ENCODE results near the gene MED22.

MED22 gene

GRCh38 chr9:133375724-133376654 is 28.1 kb upstream of the MED22 start, which contains the start of the genes STKLD1 and SURF4:
Gene STKLD1, plus strand, starts transcription at chr9:133376366. Its CDS starts 108 bp downstream, at chr9:133376474.
Gene SURF4, minus strand, starts transcription at chr9:133376060. Its CDS starts 91 bp downstream, at chr9:133375969.
- peak; percentile 73 to 81 for DNase-seq

DNA sequence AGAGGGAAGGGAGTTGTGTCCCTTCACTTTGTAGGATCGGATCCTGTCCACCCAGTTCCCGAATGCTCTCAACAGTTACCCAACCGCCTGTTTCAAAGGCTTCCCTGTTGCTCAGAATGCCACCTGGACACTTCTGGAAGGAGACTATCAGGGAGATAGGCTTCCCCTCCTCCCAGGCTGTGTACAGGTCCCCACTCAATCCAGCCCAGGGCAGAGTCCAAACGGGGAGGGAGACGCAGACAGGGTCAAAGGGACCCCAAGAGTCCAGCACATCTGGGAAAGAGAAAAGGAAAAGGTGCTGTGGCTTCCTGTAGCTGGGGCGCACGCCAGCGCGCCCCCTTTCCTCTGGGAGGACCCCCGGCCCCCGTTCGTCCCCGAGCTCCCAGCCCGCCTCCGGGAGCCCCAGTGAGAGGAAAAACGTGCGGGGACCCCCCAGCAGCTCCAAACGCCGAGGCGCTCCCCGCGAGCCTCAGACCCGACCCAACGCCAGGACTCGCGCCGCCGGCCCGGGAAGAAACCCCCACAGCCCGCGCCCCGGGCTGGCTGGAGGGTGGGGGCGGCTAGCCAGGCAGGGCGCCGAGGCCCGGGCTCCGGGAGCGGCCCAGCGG is 27.3 kb upstream of the MED22 start:
- peak in 1 of 2 donors; percentile 16 for DNase-seq

DNA sequence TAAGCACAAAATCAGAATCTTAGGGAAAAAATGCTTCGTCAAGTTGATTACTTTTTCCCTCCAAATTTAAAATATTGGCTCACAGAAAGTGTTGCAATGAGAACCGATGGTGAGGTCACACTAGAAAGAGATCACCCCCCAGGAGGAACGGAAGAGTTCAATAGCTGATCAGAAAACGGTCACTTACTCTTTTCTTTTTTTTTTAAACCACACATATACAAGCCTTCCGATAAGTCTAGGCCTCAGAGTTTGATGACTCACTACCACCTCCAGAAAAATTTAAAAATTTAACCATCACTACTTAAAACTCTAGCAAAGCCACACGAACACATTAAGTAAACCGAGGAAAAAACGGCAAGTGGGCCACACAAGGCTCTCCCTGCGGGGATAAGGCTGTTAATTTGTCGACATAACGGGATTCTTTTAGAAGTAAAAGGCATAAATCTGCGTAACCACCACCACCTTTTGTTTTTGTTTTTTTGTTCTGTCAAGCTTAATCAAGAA is 26.7 kb upstream of the MED22 start:
- peak in 1 of 2 donors; percentile 37 for DNase-seq

DNA sequence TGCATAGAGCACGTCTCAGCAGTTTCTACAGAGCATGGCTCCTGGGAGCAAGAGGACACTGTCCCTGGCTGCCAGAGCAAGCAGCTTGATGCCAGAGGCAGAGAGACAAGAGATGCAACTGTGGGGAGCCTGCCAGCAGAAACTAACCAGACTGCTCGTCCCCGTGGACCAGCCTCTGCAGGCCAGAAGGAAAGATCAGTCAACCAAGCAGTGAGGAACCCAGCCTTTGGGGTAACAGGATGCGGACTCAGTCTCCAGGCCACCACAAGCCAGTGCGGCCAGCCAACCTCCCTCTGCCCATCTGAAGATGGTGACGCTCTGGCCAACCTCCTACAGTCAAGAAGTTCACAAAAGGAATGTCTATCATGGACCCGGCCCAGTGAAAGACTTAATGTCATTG is 24.2 kb upstream of the MED22 start:
- no peak for DNase-seq

GRCh38 chr9:133371261-133371711 is 23.4 kb upstream of the MED22 start:
- no peak for DNase-seq

GRCh38 chr9:133370685-133371084 is 22.8 kb upstream of the MED22 start:
- DNase-seq: no peak

DNA sequence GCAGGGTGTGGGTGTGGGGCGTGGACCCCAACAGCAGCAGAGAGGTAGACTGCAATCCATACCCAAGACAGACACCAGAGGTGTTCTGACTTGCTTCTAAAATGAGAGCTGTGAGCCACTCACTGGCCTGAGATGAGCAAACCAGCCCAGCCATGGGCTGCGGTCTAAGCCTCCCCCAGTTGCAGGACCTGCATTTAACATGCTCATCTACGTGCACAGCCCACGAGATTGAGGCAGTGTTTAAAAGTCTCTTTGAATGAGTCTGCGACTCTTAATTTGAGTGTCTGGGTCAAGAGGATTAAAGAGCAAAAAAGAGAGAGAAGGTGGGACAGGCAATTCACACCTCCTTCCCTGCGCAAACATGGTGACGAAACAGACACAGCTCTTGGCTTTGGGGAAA is 22.0 kb upstream of the MED22 start:
- DNase-seq: no peak

DNA sequence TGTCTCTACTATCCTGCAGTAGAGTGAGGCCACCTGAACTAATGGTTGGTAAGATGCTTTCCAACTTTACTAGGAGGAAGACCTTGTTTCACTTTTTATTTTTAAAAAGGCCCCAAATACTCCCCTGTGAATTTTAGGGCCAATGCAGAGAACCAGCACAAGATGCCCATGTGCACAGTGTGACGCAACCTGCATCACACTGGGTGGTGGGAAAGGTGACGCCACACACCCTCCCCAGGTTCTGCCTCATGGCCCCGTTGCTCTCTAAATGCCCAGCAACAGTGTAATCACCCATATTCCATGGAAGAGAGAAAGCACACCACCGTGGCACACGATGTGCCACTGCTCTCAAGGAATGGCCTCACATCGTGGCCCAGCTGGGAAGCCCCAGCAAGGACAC is 21.5 kb upstream of the MED22 start:
- no peak for DNase-seq

GRCh38 chr9:133368249-133368881 is 20.4 kb upstream of the MED22 start:
- DNase-seq: no peak

GRCh38 chr9:133367778-133368177 is 19.8 kb upstream of the MED22 start:
- DNase-seq: no peak

DNA sequence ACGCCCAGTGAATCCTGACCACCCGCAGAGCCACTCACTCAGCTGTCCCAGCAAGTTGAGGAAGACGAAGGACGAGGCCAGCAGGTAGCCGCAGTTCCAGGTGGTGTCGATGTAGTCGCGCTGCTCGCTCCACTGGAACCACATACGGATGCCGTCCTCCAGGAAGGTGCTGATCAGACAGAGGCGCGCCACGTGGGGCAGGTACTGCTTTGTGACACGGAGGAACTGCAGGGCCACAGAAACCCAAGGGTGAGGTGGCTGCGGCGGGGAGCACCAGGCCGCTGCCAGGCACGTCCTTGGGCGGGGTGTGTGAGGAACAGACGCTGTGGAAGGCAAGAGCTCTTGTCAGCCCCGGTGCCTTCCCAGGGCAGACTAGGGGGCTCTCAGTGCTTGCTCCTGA is 19.3 kb upstream of the MED22 start:
- DNase-seq: no peak

- no peak for DNase-seq
Observed at GRCh38 chr9:133366435-133366834, 18.5 kb upstream of the MED22 start.

DNA sequence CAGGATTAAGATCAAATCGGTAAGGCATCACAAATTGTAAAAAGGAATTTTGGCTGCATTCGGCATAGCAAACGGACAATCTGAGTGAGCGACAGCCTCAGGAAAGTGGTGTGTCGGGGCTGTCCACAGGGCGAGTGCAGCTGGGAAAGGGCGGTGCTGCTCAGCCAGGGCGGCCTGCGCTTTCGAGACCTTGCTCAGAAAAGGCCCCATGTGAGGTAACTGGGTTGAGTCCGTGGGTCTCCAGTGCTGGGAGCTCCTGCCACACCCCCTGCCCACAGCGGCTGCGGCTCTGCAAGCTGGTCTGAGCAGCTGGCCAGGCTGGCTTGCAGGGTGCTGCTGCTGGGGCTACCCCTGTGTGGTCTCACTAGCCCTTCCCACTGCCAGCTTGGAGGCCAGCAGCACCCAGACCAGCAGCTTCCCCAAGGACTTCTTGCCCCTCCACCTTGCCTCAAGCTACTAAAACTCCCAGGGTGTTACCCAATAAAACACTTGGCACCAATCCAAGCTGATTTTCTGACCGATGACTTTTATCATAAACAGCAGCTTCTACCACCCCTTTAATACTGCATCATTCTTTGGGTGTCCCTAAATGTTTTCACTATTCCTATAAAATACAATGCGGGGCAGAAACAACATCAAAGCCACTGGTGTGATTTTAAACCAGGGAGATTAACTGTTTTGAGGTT is 14.6 kb upstream of the MED22 start:
- no peak for DNase-seq

DNA sequence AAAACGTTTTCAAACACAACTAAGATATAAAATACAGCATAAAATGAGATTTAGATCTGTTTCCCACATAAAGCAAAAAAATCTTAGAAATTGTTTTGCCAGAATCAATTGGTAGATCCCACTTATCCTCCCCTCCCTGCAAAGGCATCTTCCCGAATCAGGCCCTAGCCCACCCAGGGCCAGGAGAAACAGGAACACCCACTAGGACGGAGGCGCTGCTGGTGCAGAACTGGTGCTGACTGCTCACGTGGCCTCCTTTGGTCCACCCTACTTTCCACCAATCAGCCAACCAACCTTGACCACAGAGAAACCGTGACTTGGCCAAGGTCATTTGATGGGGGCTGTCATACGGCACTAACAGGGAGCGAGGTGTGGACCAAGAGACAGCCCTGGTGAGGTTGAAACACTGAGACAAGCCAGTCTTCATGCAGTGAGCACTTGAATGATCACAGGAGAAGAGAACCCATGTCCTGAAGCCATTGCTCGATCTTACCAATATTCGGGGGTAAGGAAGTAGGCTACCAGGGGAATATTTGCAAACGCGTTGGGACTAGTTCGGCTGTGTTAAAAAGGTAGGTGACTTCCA is 13.7 kb upstream of the MED22 start:
- no peak for DNase-seq

- DNase-seq: no peak
Observed at GRCh38 chr9:133360400-133361393, 12.8 kb upstream of the MED22 start.

- DNase-seq: no peak
Observed at GRCh38 chr9:133359399-133360175, 11.7 kb upstream of the MED22 start.

DNA sequence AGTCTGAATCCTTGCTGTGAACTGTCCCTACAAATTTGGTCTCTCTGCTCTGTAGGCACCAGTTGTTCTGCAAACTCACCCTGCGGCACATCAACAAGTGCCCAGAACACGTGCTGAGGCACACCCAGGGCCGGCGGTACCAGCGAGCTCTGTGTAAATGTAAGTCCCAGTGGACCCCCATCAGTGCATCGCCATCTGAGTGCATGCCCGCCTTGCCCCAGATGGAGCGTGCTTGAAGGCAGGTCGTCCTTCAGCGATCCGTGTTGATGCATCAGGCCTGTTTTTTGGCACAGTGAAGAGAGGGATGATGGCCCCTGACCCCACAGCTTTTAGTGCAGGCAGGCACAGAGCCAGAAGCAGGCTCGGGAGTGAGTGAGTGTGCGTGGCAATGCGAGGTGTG is 9.7 kb upstream of the MED22 start:
- DNase-seq: no peak

DNA sequence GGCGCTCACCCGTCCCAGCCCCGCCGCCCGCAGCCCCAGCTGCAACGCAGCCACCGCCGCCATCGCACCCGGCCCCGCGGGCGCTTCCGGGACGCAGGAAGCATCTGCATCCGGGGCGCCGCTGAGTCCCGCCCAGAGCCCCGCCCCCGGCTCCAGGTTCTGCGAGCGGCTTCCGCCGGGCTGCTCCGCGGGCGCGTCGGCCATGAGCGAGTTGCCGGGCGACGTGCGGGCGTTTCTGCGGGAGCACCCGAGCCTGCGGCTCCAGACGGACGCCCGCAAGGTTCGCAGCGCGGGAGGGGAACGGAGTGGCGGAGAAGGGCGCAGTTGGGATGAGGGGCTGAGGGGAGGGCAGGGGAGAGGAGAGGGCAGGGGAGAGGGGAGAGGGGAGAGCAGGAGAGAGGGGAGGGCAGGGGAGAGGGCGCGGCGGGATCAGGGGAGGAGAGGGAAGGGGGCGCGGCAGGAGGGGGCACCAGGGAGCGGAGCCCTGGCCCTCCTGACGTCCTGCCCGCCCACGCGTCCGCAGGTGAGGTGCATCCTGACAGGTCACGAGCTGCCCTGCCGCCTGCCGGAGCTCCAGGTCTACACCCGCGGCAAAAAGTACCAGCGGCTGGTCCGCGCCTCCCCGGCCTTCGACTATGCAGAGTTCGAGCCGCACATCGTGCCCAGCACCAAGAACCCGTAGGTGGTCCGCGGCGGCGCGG is 8.6 kb upstream of the MED22 start, which contains the start of the genes SURF1 and SURF2:
TSS of gene SURF1 (minus strand) at position 97 of the 701 bp plus-strand sequence. CDS start at position 63, 34 bp downstream.
TSS of gene SURF2 (plus strand) at position 160 of the 701 bp plus-strand sequence. CDS start at position 203, 43 bp downstream.
- peak in 1 of 2 donors; percentile 37 for DNase-seq

- DNase-seq: no peak
Observed at GRCh38 chr9:133355881-133356357, 8.0 kb upstream of the MED22 start.

All from bone marrow (tissue), 2 donors.